Measurements from ENCODE around the gene SYNPO.

Gene SYNPO

DNA sequence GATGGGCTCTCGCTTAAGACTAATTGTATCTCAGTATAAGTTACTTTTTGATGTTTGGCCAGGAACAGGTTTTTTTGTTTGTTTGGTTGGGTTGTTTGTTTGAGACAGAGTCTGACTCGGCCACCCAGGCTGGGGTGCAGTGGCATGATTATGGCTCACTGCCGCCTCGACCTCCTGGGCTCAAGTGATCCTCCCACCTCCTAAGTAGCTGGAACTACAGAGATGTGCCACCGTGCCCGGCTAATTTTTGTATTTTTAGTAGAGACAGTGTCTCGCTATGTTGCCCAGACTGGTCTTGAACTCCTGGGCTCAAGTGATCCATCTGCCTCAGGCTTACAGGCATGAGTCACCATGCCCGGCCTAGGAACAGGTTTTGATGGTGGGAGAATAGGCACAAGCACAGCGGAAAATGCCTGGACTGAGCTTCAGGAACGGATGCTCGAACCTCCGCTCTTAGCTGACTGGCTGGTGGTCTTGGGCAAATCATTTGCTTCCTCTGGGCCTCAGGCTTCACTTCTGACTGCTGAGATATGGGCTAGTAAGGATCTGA is 11.4 kb upstream of the SYNPO start:
- DNase-seq (ENCODE audit: extremely low read depth, low read depth), result no peak
- H3K4me3 ChIP-seq (replicated peaks; ENCODE audit: low read depth, low read length), result no peak overlapping the region
- no peak for TF ChIP-seq CTCF (IDR thresholded peaks at IDR 0.05; ENCODE audit: low read depth, low read length, missing control alignments)

DNA sequence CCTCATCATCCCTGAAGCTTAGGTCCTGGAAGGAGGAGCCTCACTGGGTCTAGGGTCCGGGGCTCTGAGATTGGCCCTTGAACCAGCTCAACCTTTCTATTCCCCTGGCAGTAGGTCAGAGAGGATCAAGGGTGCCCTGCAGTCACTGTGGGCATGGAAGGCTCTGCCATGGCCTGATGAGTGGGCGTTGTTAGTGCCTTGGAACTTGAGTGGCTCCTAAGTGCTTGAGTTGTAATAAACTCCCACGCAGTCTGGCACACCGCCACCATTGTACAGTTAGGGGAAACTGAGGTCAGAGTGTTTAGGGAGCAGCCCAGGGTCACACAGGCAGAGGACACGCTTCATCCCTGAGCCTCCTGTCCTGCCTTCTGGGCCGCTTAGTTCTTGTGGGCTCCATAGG is 10.4 kb upstream of the SYNPO start:
- no peak for TF ChIP-seq CTCF (IDR thresholded peaks at IDR 0.05; ENCODE audit: low read depth, low read length, missing control alignments)

GRCh38 chr5:150630461-150631325 is 9.8 kb upstream of the SYNPO start:
- no peak for DNase-seq (ENCODE audit: extremely low read depth, low read depth)
- no peak for TF ChIP-seq CTCF (IDR thresholded peaks at IDR 0.05; ENCODE audit: low read depth, low read length, missing control alignments)
- H3K4me3 ChIP-seq (replicated peaks; ENCODE audit: low read depth, low read length), result no peak overlapping the region

More for the DNA sequence above, 10.4 kb upstream of the SYNPO start:
- no peak for DNase-seq (ENCODE audit: extremely low read depth, low read depth)
- no peak overlapping the region for H3K4me3 ChIP-seq (replicated peaks; ENCODE audit: low read depth, low read length)

DNA sequence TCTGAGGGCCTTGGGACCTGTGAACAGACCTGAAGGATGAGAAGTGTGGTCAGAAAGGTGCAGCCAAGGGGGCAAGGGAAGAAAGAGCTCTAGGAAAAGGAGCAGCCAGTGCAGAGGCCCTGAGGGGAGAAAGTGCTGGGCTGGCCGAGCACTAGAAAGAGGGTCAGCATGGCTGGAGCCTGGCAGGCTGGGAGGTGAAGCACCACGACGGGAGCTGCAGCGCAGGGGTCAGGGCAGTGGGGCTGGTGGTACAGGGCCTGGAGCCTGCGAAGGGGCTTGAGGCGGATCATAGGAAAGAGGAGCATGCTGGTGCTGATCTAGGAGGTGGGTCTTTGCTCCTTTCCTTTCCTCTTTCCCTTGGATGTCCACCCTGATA is 9.1 kb upstream of the SYNPO start:
- DNase-seq (ENCODE audit: extremely low read depth, low read depth), result no peak
- no peak for TF ChIP-seq CTCF (IDR thresholded peaks at IDR 0.05; ENCODE audit: low read depth, low read length, missing control alignments)
- H3K4me3 ChIP-seq (replicated peaks; ENCODE audit: low read depth, low read length), result no peak overlapping the region

GRCh38 chr5:150632305-150633160 is 7.9 kb upstream of the SYNPO start:
- DNase-seq (ENCODE audit: extremely low read depth, low read depth), result no peak
- TF ChIP-seq CTCF (IDR thresholded peaks at IDR 0.05; ENCODE audit: low read depth, low read length, missing control alignments), result no peak
- no peak overlapping the region for H3K4me3 ChIP-seq (replicated peaks; ENCODE audit: low read depth, low read length)

DNA sequence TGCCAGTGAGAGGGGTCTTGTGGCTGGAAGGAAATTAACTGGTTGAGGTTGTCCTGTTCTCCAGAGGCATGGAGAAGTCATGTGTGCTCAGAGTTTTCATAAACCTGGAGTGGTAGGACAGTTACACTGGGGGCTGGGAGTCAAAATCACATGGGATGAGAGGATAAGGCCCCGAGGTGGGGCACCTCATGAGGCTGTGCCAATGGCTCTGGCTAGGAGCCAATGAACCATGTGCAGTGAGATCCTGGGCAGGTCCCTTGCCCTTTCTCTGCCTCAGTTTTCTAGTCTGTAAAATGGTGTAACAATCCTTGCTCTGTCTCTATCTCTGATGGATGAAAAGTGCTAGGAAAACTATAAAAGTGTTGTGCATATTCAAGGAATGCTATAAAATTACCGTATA is 7.0 kb upstream of the SYNPO start:
- no peak for DNase-seq (ENCODE audit: extremely low read depth, low read depth)
- H3K4me3 ChIP-seq (replicated peaks; ENCODE audit: low read depth, low read length), result no peak overlapping the region
- TF ChIP-seq CTCF (IDR thresholded peaks at IDR 0.05; ENCODE audit: low read depth, low read length, missing control alignments), result no peak
